ENCODE results near the gene ARPC1B.
"Not testable (repeated sequence)": the region's sequence is repeated elsewhere in the genome, so short reads cannot be mapped to it uniquely, and the experiment has no call there.

ARPC1B gene

GRCh38 chr7:99374111-99375064, at the start of gene ARPC1B:
TSS of gene ARPC1B (plus strand) at chr7:99374730. CDS start at chr7:99385715, 10,985 bp downstream.
- DNase-seq (ENCODE audit: low read depth in 1 of 2, low spot score in 1 of 2) = peak; percentile 62 to 80

GRCh38 chr7:99325001-99325493, 49.5 kb upstream of the ARPC1B start:
- DNase-seq (ENCODE audit: low read depth in 1 of 2, low spot score in 1 of 2) = no peak

GRCh38 chr7:99325592-99326407, 48.7 kb upstream of the ARPC1B start, which contains the start of gene ARPC1A:
TSS of gene ARPC1A (plus strand) at chr7:99325898. CDS start at chr7:99333354, 7,456 bp downstream.
- peak; percentile 82 to 92 for DNase-seq (ENCODE audit: low read depth in 1 of 2, low spot score in 1 of 2)

GRCh38 chr7:99326408-99326782, 48.1 kb upstream of the ARPC1B start:
- no peak for DNase-seq (ENCODE audit: low read depth in 1 of 2, low spot score in 1 of 2)

- not testable (repeated sequence) for DNase-seq (ENCODE audit: low read depth in 1 of 2, low spot score in 1 of 2)
Observed at GRCh38 chr7:99330314-99330961, 44.1 kb upstream of the ARPC1B start.

GRCh38 chr7:99331002-99331401, 43.5 kb upstream of the ARPC1B start:
- no peak for DNase-seq (ENCODE audit: low read depth in 1 of 2, low spot score in 1 of 2)

GRCh38 chr7:99339595-99339994, 34.9 kb upstream of the ARPC1B start:
- DNase-seq (ENCODE audit: low read depth in 1 of 2, low spot score in 1 of 2) = no peak

- no peak for DNase-seq (ENCODE audit: low read depth in 1 of 2, low spot score in 1 of 2)
Observed at GRCh38 chr7:99340659-99341058, 33.9 kb upstream of the ARPC1B start.

GRCh38 chr7:99344061-99344647, 30.4 kb upstream of the ARPC1B start:
- DNase-seq (ENCODE audit: low read depth in 1 of 2, low spot score in 1 of 2) = no peak

- not testable (repeated sequence) for DNase-seq (ENCODE audit: low read depth in 1 of 2, low spot score in 1 of 2)
Observed at GRCh38 chr7:99350641-99351040, 23.9 kb upstream of the ARPC1B start.

- DNase-seq (ENCODE audit: low read depth in 1 of 2, low spot score in 1 of 2) = no peak
Observed at GRCh38 chr7:99352247-99352646, 22.3 kb upstream of the ARPC1B start.

GRCh38 chr7:99355098-99355497, 19.4 kb upstream of the ARPC1B start:
- no peak for DNase-seq (ENCODE audit: low read depth in 1 of 2, low spot score in 1 of 2)

GRCh38 chr7:99357701-99358490, 16.6 kb upstream of the ARPC1B start:
- no peak for DNase-seq (ENCODE audit: low read depth in 1 of 2, low spot score in 1 of 2)

GRCh38 chr7:99358521-99358920, 16.0 kb upstream of the ARPC1B start:
- DNase-seq (ENCODE audit: low read depth in 1 of 2, low spot score in 1 of 2) = not testable (repeated sequence)

GRCh38 chr7:99359465-99360154, 14.9 kb upstream of the ARPC1B start:
- no peak for DNase-seq (ENCODE audit: low read depth in 1 of 2, low spot score in 1 of 2)

GRCh38 chr7:99362801-99363200, 11.7 kb upstream of the ARPC1B start:
- DNase-seq (ENCODE audit: low read depth in 1 of 2, low spot score in 1 of 2) = no peak

- no peak for DNase-seq (ENCODE audit: low read depth in 1 of 2, low spot score in 1 of 2)
Observed at GRCh38 chr7:99363286-99363685, 11.2 kb upstream of the ARPC1B start.

- DNase-seq (ENCODE audit: low read depth in 1 of 2, low spot score in 1 of 2) = peak; percentile 38 to 53
Observed at GRCh38 chr7:99365318-99366141, 9.0 kb upstream of the ARPC1B start.
